IMR-90 (cell line): Measurements from ENCODE around the gene SPON1. TPM values are rescaled to one million over a fixed set of nuclear protein-coding genes. Genes with fewer than 3 reads are reported as not detected.

Experiments
- ATAC-seq: fragments of 200-7000 bp; cut with Tn5 transposase; 2 replicates; pipeline ENCODE4 v1.9.1; 2020; ENCODE audit warnings: low read depth, mild to moderate bottlenecking, moderate library complexity
- BruUV-seq: library from RNA; stranded (reverse); fragments of 400-500 nt; replicated peaks from 2 replicates; lab custom pipeline; 2021; lab: Mats Ljungman, UMichigan
- CTCF ChIA-PET: fragments of 300-600 bp; formaldehyde crosslinking; extraction: SDS; loops from one replicate; lab custom pipeline; 2021; ENCODE audit warnings: antibody characterized with exemption; lab: Yijun Ruan, JAX
- POLR2A ChIA-PET: fragments of 300-600 bp; sonication (Branson Sonifier 250); formaldehyde crosslinking; loops from one replicate; lab custom pipeline; 2022; ENCODE audit warnings: antibody characterized with exemption; ENCODE audit not compliant: unreplicated experiment; lab: Charles Lee
- DNase-seq: peaks from one replicate; pipeline ENCODE4 v3.0.0; 2013
- H2AFZ ChIP-seq: replicated peaks from 2 replicates; pipeline ENCODE3; 2013; ENCODE audit warnings: low read length, mild to moderate bottlenecking; ENCODE audit not compliant: poor library complexity
- H2AK5ac ChIP-seq: 2 replicates; pipeline ENCODE4 v1.6.1; 2013; ENCODE audit warnings: low read depth, low read length, inconsistent platforms
- H2AK9ac ChIP-seq: replicated peaks from 2 replicates; pipeline ENCODE3; 2013; ENCODE audit warnings: mild to moderate bottlenecking, low read depth, low read length, moderate library complexity; ENCODE audit not compliant: poor library complexity
- H2BK120ac ChIP-seq: 2 replicates; pipeline ENCODE4 v1.6.1; 2013; ENCODE audit warnings: low read depth, low read length, inconsistent platforms
- H2BK15ac ChIP-seq: 3 replicates; pipeline ENCODE4 v1.6.1; 2013; ENCODE audit warnings: low read depth, low read length, inconsistent platforms
- H2BK20ac ChIP-seq: 2 replicates; pipeline ENCODE4 v1.6.1; 2013; ENCODE audit warnings: low read depth, mild to moderate bottlenecking, inconsistent platforms, low read length, moderate library complexity
- H2BK5ac ChIP-seq: 2 replicates; pipeline ENCODE4 v1.6.1; 2013; ENCODE audit warnings: mild to moderate bottlenecking, low read depth, low read length, inconsistent platforms; ENCODE audit not compliant: poor library complexity, severe bottlenecking
- H3K14ac ChIP-seq: replicated peaks from 2 replicates; pipeline ENCODE4 v1.6.1; 2013; ENCODE audit warnings: low read depth, low read length, inconsistent platforms
- H3K18ac ChIP-seq: 2 replicates; pipeline ENCODE4 v1.6.1; 2013; ENCODE audit warnings: low read depth, low read length, control low read depth
- H3K23ac ChIP-seq: 2 replicates; pipeline ENCODE4 v1.6.1; 2013; ENCODE audit warnings: low read depth, low read length, inconsistent platforms
- H3K27ac ChIP-seq: 2 replicates; pipeline ENCODE4 v1.5.1; 2013; ENCODE audit warnings: mild to moderate bottlenecking, control low read depth, low read length; ENCODE audit not compliant: insufficient read depth
- H3K27me3 ChIP-seq: 2 replicates; pipeline ENCODE4 v1.6.1; 2013; ENCODE audit warnings: low read length; ENCODE audit not compliant: control insufficient read depth, insufficient read depth
- H3K36me3 ChIP-seq: 2 replicates; pipeline ENCODE4 v1.6.1; 2013; ENCODE audit warnings: low read length, mixed read lengths; ENCODE audit not compliant: control insufficient read depth, insufficient read depth
- H3K4ac ChIP-seq: 2 replicates; pipeline ENCODE4 v1.6.1; 2013; ENCODE audit warnings: low read depth, low read length, inconsistent platforms
- H3K4me1 ChIP-seq: 2 replicates; pipeline ENCODE4 v1.6.1; 2013; ENCODE audit warnings: low read length, mixed read lengths; ENCODE audit not compliant: control insufficient read depth, insufficient read depth
- H3K4me2 ChIP-seq: 2 replicates; pipeline ENCODE4 v1.6.1; 2013; ENCODE audit warnings: low read depth, mild to moderate bottlenecking, control low read depth, low read length, moderate library complexity
- H3K4me3 ChIP-seq: 2 replicates; pipeline ENCODE4 v1.5.1; 2013; ENCODE audit warnings: low read depth, mild to moderate bottlenecking, control low read depth, low read length, moderate library complexity; ENCODE audit not compliant: insufficient read depth
- H3K56ac ChIP-seq: 2 replicates; pipeline ENCODE4 v1.6.1; 2013; ENCODE audit warnings: low read length, inconsistent platforms; ENCODE audit not compliant: insufficient read depth; ENCODE audit errors: extremely low read depth
- H3K79me1 ChIP-seq, 2 experiments: 2 replicates each; pipeline ENCODE4 v1.6.1; 2013; ENCODE audit warnings: low read length in 2 of 2, inconsistent platforms in 1 of 2, low read depth in 1 of 2
- H3K9ac ChIP-seq: 2 replicates; pipeline ENCODE4 v1.6.1; 2013; ENCODE audit warnings: low read depth, low read length, control low read depth
- H3K9me1 ChIP-seq: 2 replicates; pipeline ENCODE4 v1.6.1; 2013; ENCODE audit warnings: low read length, inconsistent platforms; ENCODE audit not compliant: insufficient read depth
- H3K9me3 ChIP-seq: 2 replicates; pipeline ENCODE4 v1.6.1; 2013; ENCODE audit warnings: low read length; ENCODE audit not compliant: control insufficient read depth, insufficient read depth
- H4K20me1 ChIP-seq: 2 replicates; pipeline ENCODE4 v1.6.1; 2013; ENCODE audit warnings: low read length, inconsistent platforms; ENCODE audit not compliant: insufficient read depth
- H4K5ac ChIP-seq: 2 replicates; pipeline ENCODE4 v1.6.1; 2013; ENCODE audit warnings: mild to moderate bottlenecking, low read depth, low read length, control low read depth
- H4K8ac ChIP-seq, 2 experiments: 2 replicates each; pipeline ENCODE4 v1.6.1; 2013; ENCODE audit warnings: low read depth in 2 of 2, low read length in 2 of 2, control low read depth in 1 of 2, inconsistent platforms in 1 of 2
- H4K91ac ChIP-seq: 2 replicates; pipeline ENCODE4 v1.6.1; 2013; ENCODE audit warnings: low read depth, low read length, inconsistent platforms; ENCODE audit not compliant: insufficient read depth
- BHLHE40 ChIP-seq: fragments of 150-350 bp; IDR thresholded peaks from 2 replicates; pipeline ENCODE4 v1.6.1; 2016; ENCODE audit warnings: mild to moderate bottlenecking, low read depth, low read length
- CEBPB ChIP-seq: IDR thresholded peaks from 2 replicates; pipeline ENCODE4 v1.6.1; 2012; ENCODE audit warnings: low read depth, low read length, improper control_type of control experiment
- CTCF ChIP-seq: conservative IDR thresholded peaks from 2 replicates; pipeline ENCODE4 v1.5.1; 2012; ENCODE audit warnings: mild to moderate bottlenecking, low read depth, low read length, improper control_type of control experiment
- FOS ChIP-seq: fragments of 150-350 bp; IDR thresholded peaks from 2 replicates; pipeline ENCODE4 v1.6.1; 2016; ENCODE audit warnings: low read depth, low read length
- MAFK ChIP-seq: IDR thresholded peaks from 2 replicates; pipeline ENCODE4 v1.6.1; 2012; ENCODE audit warnings: low read depth, low read length, improper control_type of control experiment
- MXI1 ChIP-seq: IDR thresholded peaks from 2 replicates; pipeline ENCODE4 v1.6.1; 2012; ENCODE audit warnings: low read depth, mild to moderate bottlenecking, low read length, moderate library complexity, borderline replicate concordance
- NFE2L2 ChIP-seq: fragments of 150-350 bp; IDR thresholded peaks from 2 replicates; pipeline ENCODE4 v1.6.1; 2016; ENCODE audit warnings: low read depth, mild to moderate bottlenecking, low read length
- POLR2A ChIP-seq: IDR thresholded peaks from 2 replicates; pipeline ENCODE4 v1.6.1; 2012; ENCODE audit warnings: mild to moderate bottlenecking, low read depth, low read length
- RAD21 ChIP-seq: IDR thresholded peaks from 2 replicates; pipeline ENCODE4 v1.6.1; 2012; ENCODE audit warnings: low read length, improper control_type of control experiment
- RCOR1 ChIP-seq: IDR thresholded peaks from 2 replicates; pipeline ENCODE4 v1.6.1; 2012; ENCODE audit warnings: mild to moderate bottlenecking, low read length, improper control_type of control experiment; ENCODE audit not compliant: insufficient replicate concordance
- RFX5 ChIP-seq: IDR thresholded peaks from 2 replicates; pipeline ENCODE4 v1.8.0; 2012; ENCODE audit warnings: low read depth, mild to moderate bottlenecking, low read length, moderate library complexity
- WGBS, 2 experiments: methylation state at CpG; one replicate each; pipeline versions ENCODE4 v1.1.5 to v1.1.7; 2013; ENCODE audit warnings: missing lambda C conversion rate in 2 of 2; ENCODE audit not compliant: insufficient read length in 1 of 2; ENCODE audit errors: extremely low coverage in 2 of 2; 5-methylcytosine and 5-hydroxymethylcytosine counted together
- dilution Hi-C: fragments of 300-500 bp; cut with HindIII; formaldehyde crosslinking; loops from one replicate; pipeline ENCODE4 v1.14.3; 2018; ENCODE audit warnings: low sequenced_read_pairs; ENCODE audit not compliant: unreplicated experiment
- in situ Hi-C: fragments of 300-500 bp; cut with MboI; formaldehyde crosslinking; loops from 3 replicates; pipeline ENCODE4 v1.14.3; 2019; ENCODE audit warnings: low sequenced_read_pairs, inconsistent platforms, mixed read lengths
- intact Hi-C: fragments of 100-400 bp; cut with micrococcal nuclease; formaldehyde crosslinking; loops from 2 replicates; pipeline ENCODE4 v1.10.0; 2022
- polyA plus RNA-seq, 3 experiments: library from polyadenylated mRNA; depleted of rRNA; stranded (reverse); fragments of >200 nt; gene quantifications; 2 replicates each; pipeline ENCODE4 v1.2.3, GENCODE V29; 2012; ENCODE audit warnings: low replicate concordance in 1 of 3
- total RNA-seq: library from RNA; depleted of rRNA; stranded (reverse); fragments of >200 nt; gene quantifications from 2 replicates; pipeline ENCODE4 v1.2.3, GENCODE V29; 2012

SPON1 gene
- total and polyA plus RNA-seq, 2 of the 4 experiments (the other 2 are of a cell fraction): 0.62 to 0.72 TPM

GRCh38 chr11:14218728-14219127 is 256.2 kb downstream of the SPON1 start:
- H3K9me3 ChIP-seq: no peaks in the 10 kb centered on the region
- DNase-seq: no peak
- no peak overlapping the region for H4K8ac ChIP-seq
- no peak overlapping the region for H2BK5ac ChIP-seq
- dilution Hi-C loops: no loop called here
- no peak overlapping the region for H2BK120ac ChIP-seq
- H3K79me1 ChIP-seq: no peaks in the 10 kb centered on the region
- H2AK5ac ChIP-seq: no peak overlapping the region
- no peak overlapping the region for H3K9ac ChIP-seq
- TF ChIP-seq FOS (no peak), CTCF (no peak), BHLHE40 (no peak), POLR2A (no peak), RAD21 (no peak), RFX5 (no peak), MAFK (no peak), RCOR1 (no peak), CEBPB (no peak), NFE2L2 (no peak), MXI1 (no peak)
- H2BK20ac ChIP-seq: no peak overlapping the region
- H3K27me3 ChIP-seq: peaks cover 8% of the 10 kb centered on the region
- ATAC-seq: no peak
- H3K18ac ChIP-seq: no peak overlapping the region
- no peak overlapping the region for H4K5ac ChIP-seq
- POLR2A ChIA-PET: no interaction called here
- H3K4me3 ChIP-seq: no peak overlapping the region
- CTCF ChIA-PET: no interaction called here
- no peaks in the 10 kb centered on the region for H4K20me1 ChIP-seq
- H2BK15ac ChIP-seq: no peak overlapping the region
- H2AFZ ChIP-seq: no peak overlapping the region
- no peak overlapping the region for H3K27ac ChIP-seq
- H3K23ac ChIP-seq: no peak overlapping the region
- intact Hi-C loops: no loop called here
- in situ Hi-C loops: no loop called here
- no peak overlapping the region for H3K14ac ChIP-seq
- no peaks in the 10 kb centered on the region for H3K36me3 ChIP-seq
- no peak overlapping the region for H3K4ac ChIP-seq
- no peaks in the 10 kb centered on the region for H3K4me1 ChIP-seq
- H3K9me1 ChIP-seq: no peaks in the 10 kb centered on the region
- no peak overlapping the region for H3K56ac ChIP-seq
- H4K91ac ChIP-seq: no peak overlapping the region
- no peak overlapping the region for H3K4me2 ChIP-seq
- no peak overlapping the region for H2AK9ac ChIP-seq
- no TSS peak for BruUV-seq
- WGBS, 2 experiments: no CpG with 5 or more reads among the region's 3 CpGs
